Kidney epithelial cell (primary cell): ENCODE results near the gene CCDC169. TPM values are rescaled to one million over a fixed set of nuclear protein-coding genes. Genes with fewer than 3 reads are reported as not detected.
"Not testable (repeated sequence)": the region's sequence is repeated elsewhere in the genome, so short reads cannot be mapped to it uniquely, and the experiment has no call there.

ENCODE experiments used
- DNase-seq: peaks from one replicate; pipeline ENCODE4 v3.0.0-alpha.2; 2010; ENCODE audit warnings: low read depth
- H3K27me3 ChIP-seq: 2 replicates; pipeline ENCODE4 v1.6.0; 2011; ENCODE audit warnings: low read length; ENCODE audit not compliant: control insufficient read depth, insufficient read depth
- H3K36me3 ChIP-seq: 2 replicates; pipeline ENCODE4 v1.5.1; 2011; ENCODE audit warnings: low read length; ENCODE audit not compliant: control insufficient read depth, insufficient read depth
- H3K4me3 ChIP-seq: 2 replicates; pipeline ENCODE4 v1.5.1; 2011; ENCODE audit warnings: low read depth, mild to moderate bottlenecking, control low read depth, low read length
- CTCF ChIP-seq: IDR thresholded peaks from 2 replicates; pipeline ENCODE4 v1.5.1; 2011; ENCODE audit warnings: mild to moderate bottlenecking, moderate library complexity, low read length, control low read depth, inconsistent platforms; ENCODE audit not compliant: insufficient read depth, poor library complexity, severe bottlenecking
- total RNA-seq: library from RNA; depleted of rRNA; stranded (reverse); fragments of >200 nt; gene quantifications from 2 replicates; pipeline ENCODE4 v1.2.3, GENCODE V29; 2015

Gene CCDC169
- total RNA-seq, 1 donor from 2014 or later, result 3.8 TPM

- TF ChIP-seq CTCF, result no peak
- Histone ChIP-seq H3K27me3 (no peaks in the 10 kb centered on the region), H3K4me3 (no peak overlapping the region), H3K36me3 (no peaks in the 10 kb centered on the region)
- no peak for DNase-seq
Observed at GRCh38 chr13:36343766-36344165, 46.2 kb upstream of the CCDC169 start.

GRCh38 chr13:36342715-36343114 lies 45.1 kb upstream of the CCDC169 start:
- Histone ChIP-seq H3K27me3 (no peaks in the 10 kb centered on the region), H3K4me3 (no peak overlapping the region), H3K36me3 (no peaks in the 10 kb centered on the region)
- no peak for DNase-seq
- TF ChIP-seq CTCF, result no peak

GRCh38 chr13:36341718-36342117 lies 44.1 kb upstream of the CCDC169 start:
- H3K36me3 ChIP-seq, result no peaks in the 10 kb centered on the region
- H3K4me3 ChIP-seq, result no peak overlapping the region
- no peak for TF ChIP-seq CTCF
- DNase-seq, result no peak
- H3K27me3 ChIP-seq, result no peaks in the 10 kb centered on the region

GRCh38 chr13:36339600-36340155 lies 42.1 kb upstream of the CCDC169 start:
- no peaks in the 10 kb centered on the region for H3K36me3 ChIP-seq
- no peak for TF ChIP-seq CTCF
- no peak overlapping the region for H3K4me3 ChIP-seq
- no peaks in the 10 kb centered on the region for H3K27me3 ChIP-seq
- DNase-seq, result no peak

- Histone ChIP-seq H3K4me3 (no peak overlapping the region), H3K36me3 (no peaks in the 10 kb centered on the region), H3K27me3 (no peaks in the 10 kb centered on the region)
- DNase-seq, result no peak
- no peak for TF ChIP-seq CTCF
Observed at GRCh38 chr13:36337938-36338641, 40.5 kb upstream of the CCDC169 start.

GRCh38 chr13:36332986-36333385 lies 35.4 kb upstream of the CCDC169 start:
- no peak for TF ChIP-seq CTCF
- Histone ChIP-seq H3K36me3 (no peaks in the 10 kb centered on the region), H3K27me3 (no peaks in the 10 kb centered on the region), H3K4me3 (no peak overlapping the region)
- no peak for DNase-seq

- H3K36me3 ChIP-seq, H3K27me3 ChIP-seq, DNase-seq, H3K4me3 ChIP-seq: not testable (repeated sequence)
Observed at GRCh38 chr13:36332255-36332654, 34.6 kb upstream of the CCDC169 start.
